B cell (primary cell): ENCODE results near the gene ABCB10. TPM values are rescaled to one million over a fixed set of nuclear protein-coding genes. Genes with fewer than 3 reads are reported as not detected.
A peak's percentile ranks its signal among the peaks of the same experiment; 100 is the strongest.

Experiments
- ATAC-seq: fragments of 200-7000 bp; cut with Tn5 transposase; one replicate; pipeline ENCODE4 v1.10.0; 2021; ENCODE audit warnings: low read depth, mild to moderate bottlenecking, moderate number of reproducible peaks, moderate library complexity
- CTCF ChIA-PET: fragments of 350-600 bp; sonication (Branson Sonifier 250); formaldehyde crosslinking; loops from one replicate; lab custom pipeline; 2021; ENCODE audit warnings: antibody characterized with exemption, inconsistent platforms; lab: Charles Lee
- POLR2A ChIA-PET: fragments of 350-600 bp; sonication (Branson Sonifier 250); formaldehyde crosslinking; loops from one replicate; lab custom pipeline; 2021; ENCODE audit warnings: antibody characterized with exemption; lab: Charles Lee
- DNase-seq: peaks from one replicate; pipeline ENCODE4 v3.0.0; 2013
- H2AFZ ChIP-seq: 2 replicates; pipeline ENCODE4 v1.6.1; 2012; ENCODE audit warnings: mild to moderate bottlenecking, low read depth, low read length; ENCODE audit not compliant: insufficient read depth, poor library complexity, severe bottlenecking
- H3K27ac ChIP-seq, 2 donors: 1 replicate in 1 of 2; 2 replicates in 1 of 2; pipeline ENCODE4 v1.5.1; 2012 to 2013; ENCODE audit warnings: low read length in 2 of 2, mild to moderate bottlenecking in 2 of 2, moderate library complexity in 1 of 2
- H3K27me3 ChIP-seq, 4 experiments: fragments of 200-600 bp in 1 of 4; sonication (generic) in 1 of 4; replicated peaks in 1 of 4; 1 replicate in 2 of 4; 2 replicates in 2 of 4; pipeline versions ENCODE4 v1.6.1 to v1.7.0; 2013 to 2016; ENCODE audit warnings: low read length in 3 of 4, mild to moderate bottlenecking in 2 of 4, mixed read lengths in 1 of 4, moderate library complexity in 1 of 4; ENCODE audit not compliant: insufficient read depth in 4 of 4, control insufficient read depth in 3 of 4; ENCODE audit errors: control extremely low read depth in 1 of 4
- H3K36me3 ChIP-seq, 2 experiments: replicated peaks in 1 of 2; 1 replicate in 1 of 2; 2 replicates in 1 of 2; pipeline versions ENCODE4 v1.6.1 to v1.7.1; 2013; ENCODE audit warnings: low read length in 1 of 2; ENCODE audit not compliant: insufficient read depth in 2 of 2, control insufficient read depth in 1 of 2; ENCODE audit errors: control extremely low read depth in 1 of 2, extremely low read depth in 1 of 2
- H3K4me1 ChIP-seq, 2 donors: fragments of 200-600 bp in 1 of 2; sonication (generic) in 1 of 2; 1 replicate in 1 of 2; 2 replicates in 1 of 2; pipeline versions ENCODE4 v1.5.1 to v1.6.1; 2013 to 2017; ENCODE audit warnings: low read length in 2 of 2; ENCODE audit not compliant: control insufficient read depth in 2 of 2, insufficient read depth in 2 of 2
- H3K4me2 ChIP-seq: replicated peaks from 2 replicates; pipeline ENCODE3; 2012; ENCODE audit warnings: mild to moderate bottlenecking, low read depth, low read length; ENCODE audit not compliant: poor library complexity, severe bottlenecking
- H3K4me3 ChIP-seq, 5 experiments: fragments of 200-600 bp in 1 of 5; sonication (generic) in 1 of 5; 1 replicate in 3 of 5; 2 replicates in 2 of 5; pipeline versions ENCODE4 v1.5.1 to v1.7.0; 2011 to 2016; ENCODE audit warnings: low read length in 4 of 5, mild to moderate bottlenecking in 4 of 5, low read depth in 2 of 5, control low read depth in 1 of 5, moderate library complexity in 1 of 5; ENCODE audit not compliant: insufficient read depth in 1 of 5; ENCODE audit errors: control extremely low read depth in 1 of 5, extremely low read depth in 1 of 5
- H3K79me2 ChIP-seq: fragments of 200-600 bp; sonication (generic); one replicate; pipeline ENCODE4 v1.6.0; 2016; ENCODE audit warnings: low read length; ENCODE audit not compliant: control insufficient read depth, insufficient read depth
- H3K9ac ChIP-seq: fragments of 200-600 bp; sonication (generic); 2 replicates; pipeline ENCODE4 v1.6.1; 2017; ENCODE audit warnings: mild to moderate bottlenecking, low read length, moderate library complexity
- H3K9me3 ChIP-seq, 3 donors: one replicate each; pipeline versions ENCODE4 v1.6.1 to v1.7.1; 2013; ENCODE audit warnings: low read length in 2 of 3; ENCODE audit not compliant: control insufficient read depth in 2 of 3, insufficient read depth in 1 of 3; ENCODE audit errors: control extremely low read depth in 1 of 3
- H4K20me1 ChIP-seq: 2 replicates; pipeline ENCODE4 v1.6.0; 2012; ENCODE audit warnings: mild to moderate bottlenecking, low read length; ENCODE audit not compliant: insufficient read depth, control insufficient read depth, poor library complexity, severe bottlenecking
- H3K27ac Mint-ChIP-seq: one replicate; pipeline ENCODE4 v1.8.0; 2021; ENCODE audit warnings: mixed read lengths
- H3K27me3 Mint-ChIP-seq: one replicate; pipeline ENCODE4 v1.8.0; 2021; ENCODE audit warnings: mixed read lengths
- H3K4me1 Mint-ChIP-seq: one replicate; pipeline ENCODE4 v1.8.0; 2021; ENCODE audit warnings: mixed read lengths
- H3K4me3 Mint-ChIP-seq: one replicate; pipeline ENCODE4 v1.8.0; 2021; ENCODE audit warnings: mixed read lengths
- H3K9me3 Mint-ChIP-seq: one replicate; pipeline ENCODE4 v1.8.0; 2022; ENCODE audit warnings: mixed read lengths; ENCODE audit not compliant: insufficient read depth
- EZH2 ChIP-seq: IDR thresholded peaks from 2 replicates; pipeline ENCODE4 v1.6.1; 2012; ENCODE audit warnings: borderline replicate concordance, low read depth, mild to moderate bottlenecking, moderate library complexity, low read length; ENCODE audit not compliant: insufficient read depth, poor library complexity, severe bottlenecking
- WGBS: methylation state at CpG from one replicate; pipeline ENCODE4 v1.1.5; 2013; ENCODE audit warnings: missing lambda C conversion rate; ENCODE audit not compliant: insufficient coverage; 5-methylcytosine and 5-hydroxymethylcytosine counted together
- intact Hi-C: fragments of 100-400 bp; cut with micrococcal nuclease; formaldehyde crosslinking; loops from one replicate; pipeline ENCODE4 v1.10.0; 2022
- polyA plus RNA-seq: library from polyadenylated mRNA; depleted of rRNA; stranded (reverse); fragments of >200 nt; gene quantifications from 2 replicates; pipeline ENCODE4 v1.2.3, GENCODE V29; 2012
- total RNA-seq, 2 donors: library from RNA; stranded (reverse); fragments of 120-200 nt in 1 of 2; gene quantifications; 1 replicate in 1 of 2; 2 replicates in 1 of 2; pipeline versions ENCODE4 v1.2.3 to v1.2.4, GENCODE V29; 2013 to 2022
- TF ChIP-seq, protein P1 (sequence below): fragments of 200-600 bp; IDR thresholded peaks from one replicate; pipeline ENCODE4 v1.8.0; 2022; ENCODE audit warnings: antibody characterized with exemption, mild to moderate bottlenecking

ABCB10 gene
- total and polyA plus RNA-seq, 2 donors (not counting 1 experiment from before 2014, with no cell fraction given): 6.5 to 18.6 TPM

DNA sequence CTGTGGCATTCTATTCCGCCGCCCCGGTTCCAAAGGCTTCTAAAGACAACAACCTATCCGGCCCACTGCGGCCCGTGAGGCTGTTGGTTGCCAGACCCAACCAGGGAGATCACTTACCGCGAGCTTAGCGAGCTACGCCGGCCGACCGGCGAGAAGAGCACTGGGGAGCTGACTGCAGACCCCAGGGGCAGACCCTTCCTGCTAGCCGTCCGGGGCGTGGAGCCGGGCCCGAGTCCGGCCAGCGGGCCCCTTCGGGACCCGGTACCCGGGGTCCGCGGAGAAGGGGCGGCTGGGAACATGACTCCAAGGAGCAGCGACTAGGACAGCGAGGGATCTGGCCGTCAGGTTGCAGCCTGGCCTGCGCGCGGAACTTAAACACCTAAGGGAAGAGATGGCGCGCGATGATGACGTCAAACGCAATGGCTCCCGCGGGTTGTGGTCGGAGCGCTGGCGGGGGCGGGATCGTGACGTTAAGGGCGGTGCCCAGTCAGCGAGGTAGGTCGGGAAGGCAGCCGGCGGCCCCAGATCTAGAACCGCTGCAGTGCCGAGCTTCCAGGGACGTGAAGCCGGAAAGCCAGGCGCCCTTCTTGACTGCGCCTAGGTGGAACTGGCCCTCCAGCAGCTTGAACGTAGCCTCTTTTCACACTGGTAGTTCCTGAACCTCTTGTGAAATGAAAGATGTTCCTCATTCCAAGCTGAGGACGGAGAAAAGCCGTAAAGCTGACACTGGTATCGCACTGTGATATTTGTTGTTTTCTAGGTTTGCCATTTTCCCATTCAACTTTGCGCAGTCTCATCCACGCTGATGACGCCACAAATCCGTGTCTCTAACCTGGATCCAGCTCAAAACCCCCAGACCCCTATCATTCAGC is 50.3 kb downstream of the ABCB10 start, which contains the start of gene NUP133:
Gene NUP133, minus strand, starts transcription at position 391 of the 872 bp plus-strand sequence. Its CDS starts 92 bp downstream, at position 299.
- Histone ChIP-seq H3K36me3 (peaks cover 0 to 8% of the 10 kb centered on the region in 2 experiments), H3K79me2 (peaks cover 33% of the 10 kb centered on the region), H3K4me3 (peak within 1 kb of the TSS; percentile 87 to 99 (median 92)), H3K27ac (peak within 1 kb of the TSS; percentile 93 to 94), H3K4me1 (peaks cover 14 to 17% of the 10 kb centered on the region in 2 donors), H3K4me2 (peak within 1 kb of the TSS; percentile 91), H3K9me3 (peaks cover 0 to 4% (median 0%) of the 10 kb centered on the region in 3 donors), H4K20me1 (no peaks in the 10 kb centered on the region), H2AFZ (peak within 1 kb of the TSS; percentile 86), H3K9ac (peak within 1 kb of the TSS; percentile 94), H3K27me3 (no peaks in the 10 kb centered on the region)
- ATAC-seq (peak; percentile 95), DNase-seq (peak; percentile 99)
- H3K4me1 Mint-ChIP-seq: peaks cover 23% of the 10 kb centered on the region
- ChIA-PET CTCF (interaction anchor here (0.6 to 2.7 kb wide), 11 partner anchors 10 to 1830 kb away, joined by 3 to 27 read pairs (median 3); partner anchors contain the start of genes ABCB10, CCSAP, EXOC8 and SPRTN), POLR2A (interaction anchor here (0.6 to 1.6 kb wide), 2 partner anchors 28 to 1732 kb away, joined by 3 to 9 read pairs; no protein-coding TSS in a partner anchor)
- peak within 1 kb of the TSS; percentile 96 for H3K4me3 Mint-ChIP-seq
- intact Hi-C loops: loop anchor here (1.0 to 10.0 kb wide), 8 partner anchors 28 to 1734 kb away; partner anchors contain the start of genes ABCB10, C1orf35, CCSAP and COG2
- H3K27me3 Mint-ChIP-seq: no peaks in the 10 kb centered on the region
- H3K9me3 Mint-ChIP-seq: no peaks in the 10 kb centered on the region
- H3K27ac Mint-ChIP-seq: peak within 1 kb of the TSS; percentile 99
- no peak for TF ChIP-seq EZH2
- TF ChIP-seq, protein P1, sequence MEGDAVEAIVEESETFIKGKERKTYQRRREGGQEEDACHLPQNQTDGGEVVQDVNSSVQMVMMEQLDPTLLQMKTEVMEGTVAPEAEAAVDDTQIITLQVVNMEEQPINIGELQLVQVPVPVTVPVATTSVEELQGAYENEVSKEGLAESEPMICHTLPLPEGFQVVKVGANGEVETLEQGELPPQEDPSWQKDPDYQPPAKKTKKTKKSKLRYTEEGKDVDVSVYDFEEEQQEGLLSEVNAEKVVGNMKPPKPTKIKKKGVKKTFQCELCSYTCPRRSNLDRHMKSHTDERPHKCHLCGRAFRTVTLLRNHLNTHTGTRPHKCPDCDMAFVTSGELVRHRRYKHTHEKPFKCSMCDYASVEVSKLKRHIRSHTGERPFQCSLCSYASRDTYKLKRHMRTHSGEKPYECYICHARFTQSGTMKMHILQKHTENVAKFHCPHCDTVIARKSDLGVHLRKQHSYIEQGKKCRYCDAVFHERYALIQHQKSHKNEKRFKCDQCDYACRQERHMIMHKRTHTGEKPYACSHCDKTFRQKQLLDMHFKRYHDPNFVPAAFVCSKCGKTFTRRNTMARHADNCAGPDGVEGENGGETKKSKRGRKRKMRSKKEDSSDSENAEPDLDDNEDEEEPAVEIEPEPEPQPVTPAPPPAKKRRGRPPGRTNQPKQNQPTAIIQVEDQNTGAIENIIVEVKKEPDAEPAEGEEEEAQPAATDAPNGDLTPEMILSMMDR: no peak
- WGBS: under 1% methylated on average over 63 of the region's 65 CpGs
